Measurements from ENCODE around the gene FGFBP2.

Gene FGFBP2

DNA sequence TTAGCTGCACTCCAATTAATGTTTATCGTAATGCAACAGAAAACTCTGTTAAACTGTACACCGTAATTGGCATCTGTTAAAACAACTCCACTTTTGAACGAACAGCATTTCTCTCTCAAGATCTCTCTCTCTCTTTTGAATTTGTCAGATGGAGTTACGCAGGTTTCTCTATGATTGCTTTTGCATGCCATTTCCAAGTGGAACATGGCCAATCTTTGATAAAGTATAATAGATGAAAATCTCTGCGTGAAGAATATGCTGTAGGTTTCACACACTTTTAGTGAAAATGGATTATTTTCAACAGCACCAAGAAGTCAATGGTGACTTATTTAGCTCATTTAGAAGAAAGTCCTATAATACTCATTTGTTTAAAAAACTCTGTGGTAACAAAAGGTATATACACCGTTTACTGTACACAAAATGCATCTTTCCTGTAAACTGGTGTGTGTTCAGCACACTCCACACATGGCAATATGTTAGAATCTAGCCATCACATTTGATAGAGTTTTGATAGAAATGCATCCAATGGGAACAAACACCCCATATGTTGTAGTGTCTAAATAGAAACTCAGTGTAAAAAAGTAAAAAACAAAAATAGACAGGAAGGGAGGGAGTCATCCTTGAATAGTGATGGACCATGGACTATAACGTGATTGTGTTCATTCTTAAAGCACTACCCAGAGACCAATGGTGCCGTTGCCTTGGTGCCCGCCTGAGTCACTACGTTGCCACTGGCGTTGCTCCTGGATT is 5.8 kb upstream of the FGFBP2 start:
- no peak for DNase-seq

DNA sequence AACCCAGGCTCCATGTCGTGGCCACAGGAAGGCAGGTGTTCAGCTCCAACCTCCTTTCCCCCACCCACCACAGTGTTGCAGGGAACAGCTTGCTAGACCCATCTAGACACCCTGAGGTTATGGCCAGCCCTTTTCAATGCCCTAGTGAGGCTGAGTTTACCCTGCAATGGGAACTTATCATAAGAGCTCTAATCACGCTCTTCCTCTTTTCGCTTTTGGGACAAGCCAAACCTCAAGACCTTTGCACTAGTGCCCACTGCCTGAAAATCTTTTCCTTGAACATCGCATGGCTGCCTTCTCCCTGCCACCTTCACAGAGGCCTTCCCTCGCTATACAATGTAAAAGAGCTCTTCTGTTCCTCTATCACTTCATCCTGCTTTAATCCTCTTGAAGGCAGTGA is 2.4 kb upstream of the FGFBP2 start:
- no peak for DNase-seq

GRCh38 chr4:15964159-15964558 is 1.2 kb upstream of the FGFBP2 start:
- DNase-seq = no peak

DNA sequence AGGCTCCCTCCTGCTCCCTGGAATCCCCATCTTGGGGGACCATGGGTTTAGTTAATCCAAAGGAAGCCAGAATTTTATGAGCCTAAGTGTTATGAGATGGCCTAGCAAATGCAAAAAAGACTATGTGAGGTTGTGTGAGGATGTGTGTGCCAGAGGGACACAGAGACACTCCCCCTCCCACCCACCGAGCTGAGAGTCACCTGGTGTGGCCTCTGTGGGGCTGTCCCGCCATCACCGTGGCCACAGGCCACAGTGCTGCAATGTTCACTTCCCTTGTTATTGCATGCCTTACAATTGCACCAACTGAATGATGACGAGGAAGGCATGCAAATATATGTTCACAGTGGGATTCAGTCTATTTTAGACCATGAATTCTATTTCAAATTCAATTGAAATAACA is 601 bp upstream of the FGFBP2 start:
- no peak for DNase-seq

DNA sequence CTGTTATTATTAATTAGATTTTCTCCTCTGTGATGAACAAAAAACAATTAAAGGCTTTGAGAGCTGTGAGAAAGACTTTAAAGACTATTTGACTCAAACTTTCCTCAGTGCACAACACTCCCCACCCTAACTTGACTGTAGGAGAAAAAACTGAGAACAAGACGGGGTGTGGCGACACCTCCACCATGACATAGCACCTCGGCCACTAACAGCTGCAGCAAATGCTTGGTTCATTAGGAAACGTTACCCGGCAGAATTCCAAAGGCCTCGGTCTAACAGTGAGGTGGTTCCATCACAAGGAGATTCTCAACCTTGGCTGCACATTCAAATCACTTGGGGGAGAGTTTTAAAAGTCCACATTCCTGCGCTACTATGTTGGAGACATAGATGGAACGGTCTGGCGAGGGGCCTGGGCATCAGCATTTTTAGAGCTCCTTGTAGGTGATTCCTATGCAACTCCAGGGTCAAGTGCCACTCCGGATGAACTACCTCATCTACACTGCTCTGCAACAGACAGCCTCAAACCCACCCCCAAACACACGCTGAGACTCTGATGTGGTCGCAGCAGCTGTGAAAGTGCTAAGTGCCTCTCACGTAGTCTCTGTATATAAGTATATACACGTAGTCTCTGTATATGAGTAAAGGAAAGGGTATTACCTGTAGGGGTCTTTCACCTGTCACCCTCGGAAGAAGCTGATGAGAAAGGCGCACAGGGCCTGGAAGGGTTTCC is 1.0 kb downstream of the FGFBP2 start:
- no peak for DNase-seq

- DNase-seq = no peak
These were observed 4.4 kb downstream of the FGFBP2 start for GRCh38 chr4:15958562-15958961.

DNA sequence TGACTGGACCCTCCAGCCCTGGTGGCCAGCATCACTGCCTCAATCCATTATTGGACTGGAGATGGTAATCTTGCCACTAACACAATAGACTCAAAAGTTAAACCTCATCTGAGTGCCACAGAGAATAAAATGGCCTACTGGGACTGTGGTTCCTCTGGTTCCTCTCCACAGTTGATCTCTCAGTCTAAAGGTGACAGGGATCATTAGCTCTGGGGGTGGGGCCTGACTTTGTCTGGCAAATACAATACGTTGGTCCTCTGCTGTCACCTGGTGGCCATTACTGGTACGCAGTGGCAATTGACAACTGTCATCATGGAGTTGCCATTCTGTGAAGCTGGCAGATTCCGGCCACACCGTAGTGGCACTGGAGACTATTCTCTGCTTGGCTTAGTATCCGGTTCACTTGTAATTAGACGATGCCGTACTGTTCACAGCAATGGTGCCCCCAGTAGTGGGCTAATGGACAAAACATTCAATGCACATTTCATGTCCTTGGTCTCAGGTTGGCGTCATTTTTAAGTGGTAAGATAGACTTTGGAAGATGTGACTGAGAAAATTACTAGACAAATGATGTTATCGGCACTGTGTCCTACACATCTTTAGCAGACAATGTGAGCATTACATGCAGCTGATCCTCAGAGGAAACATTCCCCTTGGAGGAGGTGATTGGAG is 6.7 kb downstream of the FGFBP2 start:
- DNase-seq = peak in 39 of 56 donors; percentile 1 to 77 (median 24)

GRCh38 chr4:15955670-15956069 is 7.3 kb downstream of the FGFBP2 start:
- no peak for DNase-seq

DNA sequence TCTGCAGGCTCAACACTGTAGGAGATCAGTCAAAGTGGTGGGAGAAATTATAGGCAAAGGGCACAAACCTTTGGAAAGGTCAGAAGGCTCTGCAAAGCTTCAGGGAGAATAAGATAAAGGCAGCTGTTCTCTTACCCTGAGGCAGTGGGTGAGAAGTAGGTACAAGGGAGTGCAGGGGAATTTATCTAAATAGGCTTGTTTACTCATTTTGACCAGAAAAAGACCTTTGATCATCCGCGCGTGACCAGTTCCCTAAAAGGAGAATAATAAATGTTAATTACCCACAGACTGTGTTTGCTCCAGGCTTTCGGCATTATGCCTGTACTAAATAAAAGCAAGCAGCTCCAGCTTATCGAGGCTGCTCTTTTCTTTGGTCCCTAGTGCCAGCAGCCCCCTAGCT is 9.3 kb downstream of the FGFBP2 start:
- DNase-seq = no peak

- DNase-seq = no peak
These were observed 11.2 kb downstream of the FGFBP2 start for GRCh38 chr4:15951781-15952180.

- no peak for DNase-seq
These were observed 14.1 kb downstream of the FGFBP2 start for GRCh38 chr4:15948826-15949225.

DNA sequence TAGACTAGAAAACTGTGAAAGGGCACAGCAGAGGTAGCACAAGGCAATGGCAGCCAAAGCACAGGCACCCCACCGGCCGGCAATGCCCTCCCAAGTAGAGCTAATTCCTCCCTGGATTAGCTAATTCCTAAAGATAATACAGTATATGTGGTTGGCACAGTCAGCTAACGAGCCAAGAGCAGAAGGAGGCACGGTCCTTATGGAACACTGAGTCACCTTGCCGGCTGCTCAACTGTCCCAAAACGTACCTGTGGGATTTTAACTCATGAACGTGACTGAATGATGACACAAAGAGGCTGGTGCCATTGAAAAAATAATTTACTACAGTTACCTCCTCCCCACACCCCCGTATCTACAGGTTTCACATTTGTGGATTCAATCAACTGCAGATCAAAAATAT is 15.3 kb downstream of the FGFBP2 start:
- DNase-seq = no peak

DNA sequence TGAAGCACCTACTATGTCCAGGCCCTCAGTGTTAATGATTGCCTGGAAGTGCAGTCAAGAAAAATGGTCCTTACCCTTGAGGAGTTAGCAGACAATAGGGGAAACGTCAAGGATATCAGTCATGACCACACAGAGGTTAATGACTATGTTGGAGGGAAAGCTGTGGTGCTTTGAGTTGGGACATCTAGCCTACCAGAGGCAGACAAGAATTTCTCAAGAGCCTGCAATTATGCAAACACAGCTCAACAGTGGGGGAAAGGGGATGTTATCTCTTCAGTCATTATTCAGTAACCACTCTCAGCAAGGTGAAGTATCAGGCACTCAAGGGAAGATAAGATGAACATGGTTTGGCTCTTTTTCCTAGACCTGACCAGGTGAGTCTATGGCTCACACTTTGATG is 17.5 kb downstream of the FGFBP2 start:
- no peak for DNase-seq

DNA sequence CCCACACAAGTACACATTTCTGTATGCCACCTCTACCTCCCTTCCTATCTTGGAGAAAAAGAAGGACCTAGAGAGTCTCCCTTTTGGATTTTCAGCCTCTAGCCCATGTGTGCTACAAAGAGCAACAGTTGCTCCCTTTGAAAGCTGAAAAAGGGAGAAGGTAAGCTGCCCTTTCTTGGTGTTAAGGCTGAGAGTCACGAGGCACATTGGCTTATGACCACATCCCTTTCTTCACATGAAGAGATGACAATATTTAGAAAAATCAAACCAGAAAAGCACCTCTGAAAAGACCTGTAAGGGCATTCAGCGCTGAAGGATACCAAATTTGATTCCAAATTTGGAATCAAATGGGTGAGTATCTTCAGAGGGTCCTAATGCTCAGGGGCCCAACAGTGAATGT is 18.1 kb downstream of the FGFBP2 start:
- no peak for DNase-seq

DNA sequence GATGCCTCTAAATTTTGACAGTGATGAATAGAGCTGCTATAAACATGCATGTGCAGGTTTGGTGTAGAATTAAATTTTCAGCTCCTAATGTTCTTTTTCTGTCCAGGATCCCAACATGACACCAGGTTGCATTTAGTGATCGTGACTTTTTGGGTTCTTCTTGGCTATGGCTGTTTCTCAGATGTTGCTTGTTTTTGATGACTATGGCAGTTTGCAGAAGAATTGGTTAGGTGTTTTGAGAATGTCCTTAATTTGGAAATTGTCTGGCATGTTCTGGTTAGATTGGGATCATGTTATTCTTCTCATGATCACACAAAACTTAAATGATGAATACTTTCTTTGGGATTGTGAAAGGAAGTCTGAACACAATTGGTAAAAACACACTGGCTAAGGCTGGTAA is 20.7 kb downstream of the FGFBP2 start:
- no peak for DNase-seq

DNA sequence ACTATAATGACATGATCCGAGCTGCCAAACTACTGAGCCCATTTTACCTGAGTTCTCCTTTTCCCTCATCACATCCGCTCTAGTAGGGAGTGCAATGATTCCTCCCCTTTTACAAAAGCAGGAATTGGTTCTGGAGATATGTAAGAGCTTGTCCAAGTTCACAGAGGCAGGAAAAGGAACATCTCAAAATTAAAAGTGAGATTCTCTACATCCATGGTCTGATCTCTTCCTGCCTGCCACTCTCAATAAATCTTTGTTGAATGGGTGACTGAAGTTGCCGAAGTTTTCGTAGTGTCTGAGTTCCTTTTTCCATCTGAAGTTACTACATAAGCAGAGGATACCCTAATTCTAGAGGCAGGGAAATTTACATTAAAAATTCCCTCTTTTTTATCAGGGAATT is 24.3 kb downstream of the FGFBP2 start, which contains the start of gene FGFBP1:
Gene FGFBP1 (minus strand): TSS at position 101 of the 400 bp plus-strand sequence. CDS start 2,108 bp downstream, outside the sequence.
- DNase-seq = no peak

DNA sequence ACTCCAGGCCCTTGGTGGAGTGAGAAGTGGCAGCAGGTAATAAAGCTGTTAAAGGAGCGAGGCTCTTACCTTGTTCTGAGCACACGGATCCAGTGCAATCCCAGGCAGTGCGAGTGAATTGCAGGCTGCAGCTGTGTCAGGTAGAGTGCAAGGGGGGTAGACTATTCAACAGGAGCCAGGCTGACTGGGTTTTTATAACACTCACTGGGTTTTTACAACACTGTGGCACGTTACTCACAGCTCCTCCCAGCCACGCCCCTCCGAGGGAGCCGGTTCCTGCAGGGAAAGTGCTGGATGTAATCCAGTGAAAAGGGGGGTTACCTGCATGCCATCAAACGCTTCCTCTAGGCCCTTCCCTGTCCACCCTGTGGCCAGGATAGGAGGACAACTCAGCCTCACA is 24.8 kb downstream of the FGFBP2 start:
- no peak for DNase-seq

- DNase-seq = no peak
These were observed 26.5 kb downstream of the FGFBP2 start for GRCh38 chr4:15936495-15936894.

DNA sequence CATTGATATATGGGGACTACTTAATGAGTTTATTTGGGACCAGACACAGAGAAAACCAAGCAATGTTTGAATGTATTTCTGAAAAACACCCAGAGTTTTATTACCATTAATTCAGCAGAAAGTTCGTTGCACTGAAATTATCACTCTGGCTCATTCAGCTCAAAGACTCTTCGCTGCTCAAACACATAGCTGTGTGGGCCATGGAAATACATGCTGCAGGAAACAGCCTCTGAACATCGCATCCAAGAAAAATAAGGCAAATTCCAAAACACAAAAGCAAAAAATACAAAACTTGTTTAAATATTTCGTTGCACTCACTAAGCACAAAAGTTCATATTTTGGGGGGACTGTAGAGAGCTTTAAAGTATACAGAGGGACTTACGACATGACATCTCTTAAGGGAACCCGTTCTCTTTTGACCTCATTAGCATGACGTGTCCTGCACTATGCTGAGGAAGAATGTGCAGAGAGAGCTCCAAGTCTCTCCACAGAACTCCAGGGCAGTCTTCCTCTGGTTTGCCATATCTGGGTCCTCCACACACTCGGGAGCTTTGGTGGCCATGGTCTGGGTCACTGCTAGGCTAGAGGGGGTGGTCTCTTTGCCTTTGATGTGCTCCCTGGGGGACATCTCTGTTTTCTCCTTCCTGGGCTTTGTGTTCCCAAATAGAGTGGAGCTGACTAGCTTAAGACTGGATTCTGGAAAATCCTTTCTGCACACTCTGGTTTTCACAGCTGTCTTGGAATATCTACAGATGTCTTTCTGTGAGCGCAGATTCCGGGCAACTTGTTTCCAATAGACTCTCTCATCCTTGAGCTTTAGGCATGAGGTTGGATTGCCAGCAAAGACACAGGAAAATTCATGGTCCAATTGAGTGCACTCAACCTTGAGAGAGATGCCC is 27.2 kb downstream of the FGFBP2 start:
- DNase-seq = no peak

- DNase-seq = no peak
These were observed 28.7 kb downstream of the FGFBP2 start for GRCh38 chr4:15934259-15934658.

GRCh38 chr4:15931451-15932210 is 31.3 kb downstream of the FGFBP2 start:
- DNase-seq = no peak
